GM12865 (cell line): ENCODE measurements around the gene SLC44A3.

Experiments
- DNase-seq: peaks from one replicate; pipeline ENCODE4 v3.0.0; 2010; ENCODE audit warnings: low read depth
- H3K4me3 ChIP-seq: 2 replicates; pipeline ENCODE4 v1.5.1; 2011; ENCODE audit warnings: mild to moderate bottlenecking, low read depth, low read length, control low read depth
- TF ChIP-seq, protein P1 (sequence below): IDR thresholded peaks from 2 replicates; pipeline ENCODE4 v1.5.1; 2011; ENCODE audit warnings: low read length, control low read depth, low read depth, inconsistent platforms; ENCODE audit not compliant: insufficient read depth; ENCODE audit errors: missing control alignments

The SLC44A3 gene

DNA sequence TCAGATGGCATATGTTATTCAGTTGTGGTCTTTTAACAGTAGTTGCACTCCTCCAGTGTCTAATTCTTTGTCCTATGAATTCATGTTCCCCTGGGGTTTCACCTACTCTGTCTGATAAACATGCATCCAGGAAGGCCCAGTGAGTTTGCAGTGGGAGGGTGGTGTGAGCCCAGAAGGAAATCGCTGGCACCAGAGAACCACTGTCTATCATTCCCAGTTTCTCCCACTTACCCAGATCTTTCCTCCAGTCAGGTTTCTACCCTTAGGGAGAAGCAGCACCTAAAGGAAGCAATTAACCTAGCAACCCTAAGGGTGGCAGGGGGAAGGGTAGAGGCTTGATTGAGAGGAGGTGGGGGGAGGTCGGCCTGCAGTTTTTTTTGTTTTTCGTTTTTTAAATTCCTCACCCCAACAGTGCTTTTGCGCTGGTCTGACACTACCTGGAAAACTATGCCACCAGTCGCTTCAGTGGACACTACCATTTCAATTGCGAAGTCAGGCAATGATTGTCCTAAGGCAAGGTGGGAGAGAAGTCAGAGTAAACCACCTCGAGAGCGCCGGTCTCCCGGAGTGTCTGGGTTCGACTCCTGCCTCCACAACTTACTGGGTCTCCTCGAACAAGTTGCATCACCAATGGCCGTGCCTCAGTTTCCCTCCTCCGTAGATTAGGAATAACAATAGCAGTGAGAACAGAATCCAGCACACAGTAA, 766 bp upstream of the SLC44A3 start:
- H3K4me3 ChIP-seq: no peak overlapping the region
- TF ChIP-seq, protein P1, sequence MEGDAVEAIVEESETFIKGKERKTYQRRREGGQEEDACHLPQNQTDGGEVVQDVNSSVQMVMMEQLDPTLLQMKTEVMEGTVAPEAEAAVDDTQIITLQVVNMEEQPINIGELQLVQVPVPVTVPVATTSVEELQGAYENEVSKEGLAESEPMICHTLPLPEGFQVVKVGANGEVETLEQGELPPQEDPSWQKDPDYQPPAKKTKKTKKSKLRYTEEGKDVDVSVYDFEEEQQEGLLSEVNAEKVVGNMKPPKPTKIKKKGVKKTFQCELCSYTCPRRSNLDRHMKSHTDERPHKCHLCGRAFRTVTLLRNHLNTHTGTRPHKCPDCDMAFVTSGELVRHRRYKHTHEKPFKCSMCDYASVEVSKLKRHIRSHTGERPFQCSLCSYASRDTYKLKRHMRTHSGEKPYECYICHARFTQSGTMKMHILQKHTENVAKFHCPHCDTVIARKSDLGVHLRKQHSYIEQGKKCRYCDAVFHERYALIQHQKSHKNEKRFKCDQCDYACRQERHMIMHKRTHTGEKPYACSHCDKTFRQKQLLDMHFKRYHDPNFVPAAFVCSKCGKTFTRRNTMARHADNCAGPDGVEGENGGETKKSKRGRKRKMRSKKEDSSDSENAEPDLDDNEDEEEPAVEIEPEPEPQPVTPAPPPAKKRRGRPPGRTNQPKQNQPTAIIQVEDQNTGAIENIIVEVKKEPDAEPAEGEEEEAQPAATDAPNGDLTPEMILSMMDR: no peak
- DNase-seq: no peak

DNA sequence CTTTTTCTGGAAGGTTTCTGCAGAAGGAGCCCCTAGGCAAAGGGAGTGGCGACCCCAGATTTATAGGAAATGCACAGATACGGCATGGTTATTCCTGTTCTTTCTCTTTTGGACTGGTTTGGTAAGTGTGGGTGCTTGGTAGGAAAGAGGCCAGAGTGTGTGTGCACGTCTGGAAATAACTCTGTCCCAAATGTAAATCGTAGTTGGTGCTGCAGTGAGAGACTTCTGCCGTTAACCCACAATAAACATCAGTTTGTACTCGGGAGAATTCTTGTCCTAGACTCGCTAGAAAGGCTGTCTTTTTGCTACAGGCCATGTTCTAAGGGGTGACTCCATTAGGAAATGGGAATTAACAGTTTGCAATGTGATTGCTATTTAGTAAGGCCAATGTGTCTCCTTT, 779 bp downstream of the SLC44A3 start:
- TF ChIP-seq, protein P1: no peak
- no peak overlapping the region for H3K4me3 ChIP-seq
- DNase-seq: no peak

DNA sequence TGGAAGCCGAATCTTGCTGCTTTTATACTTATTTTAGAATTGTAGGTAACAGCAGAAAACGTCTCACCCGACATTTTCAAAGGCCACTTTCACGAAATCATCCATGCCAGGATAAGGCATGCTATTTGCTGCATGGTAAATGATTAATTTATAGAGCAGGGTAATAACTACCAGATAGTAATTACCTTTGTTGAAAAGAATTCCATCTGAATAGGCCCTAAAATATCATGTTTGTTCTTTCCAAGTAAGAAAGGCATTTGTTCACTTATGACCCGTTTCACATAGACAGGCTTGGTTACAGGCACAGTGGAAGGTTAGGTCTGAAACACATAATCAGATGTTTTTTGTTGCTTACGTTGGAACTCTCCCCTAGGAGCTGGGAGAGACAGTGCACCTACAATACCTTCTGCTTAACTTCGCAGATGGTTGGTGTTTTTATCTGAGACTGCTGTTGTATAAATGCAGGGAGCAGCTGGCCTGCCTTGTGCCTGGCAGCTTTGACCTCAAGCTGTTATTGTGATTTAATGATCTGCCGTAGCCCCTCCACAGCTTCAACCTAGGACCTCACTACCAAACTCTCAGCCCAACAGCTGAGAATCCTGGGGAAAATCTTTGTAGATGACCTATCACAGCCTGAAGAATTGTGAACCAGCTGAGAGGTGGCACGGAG, 1.6 kb downstream of the SLC44A3 start:
- TF ChIP-seq, protein P1: no peak
- no peak overlapping the region for H3K4me3 ChIP-seq

DNA sequence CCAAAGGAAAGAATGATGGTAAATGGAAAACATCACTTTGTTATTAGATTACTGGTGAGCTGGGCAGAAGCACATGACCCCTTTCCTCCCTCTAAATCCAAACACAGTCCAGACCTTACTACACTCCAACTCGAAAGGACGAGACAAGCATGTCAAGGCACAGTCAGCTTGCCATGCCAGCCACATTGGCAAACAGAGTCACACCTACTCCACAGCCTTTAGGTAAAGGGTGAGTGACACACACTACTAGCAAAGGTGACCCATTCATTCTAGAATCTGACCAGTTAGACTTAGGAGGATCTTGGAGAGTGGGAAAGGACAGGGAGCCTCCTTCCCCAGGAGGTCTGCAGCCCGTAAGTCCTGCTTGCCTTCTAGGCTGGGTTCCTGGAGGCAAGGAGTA, 3.0 kb downstream of the SLC44A3 start:
- TF ChIP-seq, protein P1: no peak
- no peak overlapping the region for H3K4me3 ChIP-seq
- DNase-seq: no peak

More for the DNA sequence above, 1.6 kb downstream of the SLC44A3 start:
- no peak for DNase-seq

DNA sequence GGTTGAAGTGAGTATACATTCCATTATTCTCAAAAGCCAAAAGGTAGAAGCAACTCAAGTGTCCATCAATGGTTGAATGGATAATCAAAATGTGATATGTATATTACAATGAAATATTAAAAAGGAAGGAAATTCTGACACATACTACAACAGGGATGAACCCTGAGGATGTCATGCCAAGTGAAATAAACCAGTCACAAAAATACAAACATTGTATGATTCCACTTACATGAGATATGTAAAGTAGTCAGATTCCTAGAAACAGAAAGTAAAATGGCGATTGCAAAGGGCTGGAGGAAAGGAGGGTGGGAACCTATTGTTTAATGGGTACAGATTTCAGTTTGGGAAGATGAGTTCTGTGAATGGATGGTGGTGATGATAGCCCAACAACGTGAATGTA, 5.8 kb downstream of the SLC44A3 start:
- TF ChIP-seq, protein P1: no peak
- no peak for DNase-seq
- H3K4me3 ChIP-seq: no peak overlapping the region

GRCh38 chr1:94827434-94827833, 7.3 kb downstream of the SLC44A3 start:
- TF ChIP-seq, protein P1: no peak
- no peak for DNase-seq
- H3K4me3 ChIP-seq: no peak overlapping the region
